ENCODE data around the gene MMP7.

The MMP7 gene, protein sequence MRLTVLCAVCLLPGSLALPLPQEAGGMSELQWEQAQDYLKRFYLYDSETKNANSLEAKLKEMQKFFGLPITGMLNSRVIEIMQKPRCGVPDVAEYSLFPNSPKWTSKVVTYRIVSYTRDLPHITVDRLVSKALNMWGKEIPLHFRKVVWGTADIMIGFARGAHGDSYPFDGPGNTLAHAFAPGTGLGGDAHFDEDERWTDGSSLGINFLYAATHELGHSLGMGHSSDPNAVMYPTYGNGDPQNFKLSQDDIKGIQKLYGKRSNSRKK

DNA sequence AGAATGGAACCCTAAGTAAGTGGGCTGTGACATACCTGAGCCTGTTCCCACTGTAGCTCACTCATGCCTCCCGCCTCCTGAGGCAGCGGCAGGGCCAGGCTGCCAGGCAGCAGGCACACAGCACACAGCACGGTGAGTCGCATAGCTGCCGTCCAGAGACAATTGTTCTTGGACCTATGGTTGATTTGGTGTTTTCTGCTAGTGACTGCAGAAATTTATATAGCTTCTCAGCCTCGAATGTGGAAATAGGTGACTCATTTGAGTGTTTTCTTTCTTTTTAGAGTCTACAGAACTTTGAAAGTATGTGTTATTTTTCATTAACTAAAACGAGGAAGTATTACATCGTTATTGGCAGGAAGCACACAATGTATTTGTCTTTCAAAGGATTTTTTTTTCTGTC is at the start of gene MMP7:
MMP7 (minus strand) TSS at position 190 of the 400 bp plus-strand sequence; CDS start at position 143, 47 bp downstream.
- Histone ChIP-seq H3K9me3 (no peaks in the 10 kb centered on the region), H3K4me1 (no peaks in the 10 kb centered on the region), H3K27me3 (peaks cover 0 to 3% of the 10 kb centered on the region in 2 donors), H3K36me3 (no peaks in the 10 kb centered on the region), H3K4me3 (no peak within 1 kb of the TSS), H3K27ac (no peak within 1 kb of the TSS)
- intact Hi-C loops (cut with DNase I; ENCODE audit: low total_unique reads), result no loop called here
- DNase-seq, result no peak
- TF ChIP-seq, protein P1, sequence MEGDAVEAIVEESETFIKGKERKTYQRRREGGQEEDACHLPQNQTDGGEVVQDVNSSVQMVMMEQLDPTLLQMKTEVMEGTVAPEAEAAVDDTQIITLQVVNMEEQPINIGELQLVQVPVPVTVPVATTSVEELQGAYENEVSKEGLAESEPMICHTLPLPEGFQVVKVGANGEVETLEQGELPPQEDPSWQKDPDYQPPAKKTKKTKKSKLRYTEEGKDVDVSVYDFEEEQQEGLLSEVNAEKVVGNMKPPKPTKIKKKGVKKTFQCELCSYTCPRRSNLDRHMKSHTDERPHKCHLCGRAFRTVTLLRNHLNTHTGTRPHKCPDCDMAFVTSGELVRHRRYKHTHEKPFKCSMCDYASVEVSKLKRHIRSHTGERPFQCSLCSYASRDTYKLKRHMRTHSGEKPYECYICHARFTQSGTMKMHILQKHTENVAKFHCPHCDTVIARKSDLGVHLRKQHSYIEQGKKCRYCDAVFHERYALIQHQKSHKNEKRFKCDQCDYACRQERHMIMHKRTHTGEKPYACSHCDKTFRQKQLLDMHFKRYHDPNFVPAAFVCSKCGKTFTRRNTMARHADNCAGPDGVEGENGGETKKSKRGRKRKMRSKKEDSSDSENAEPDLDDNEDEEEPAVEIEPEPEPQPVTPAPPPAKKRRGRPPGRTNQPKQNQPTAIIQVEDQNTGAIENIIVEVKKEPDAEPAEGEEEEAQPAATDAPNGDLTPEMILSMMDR (IDR thresholded peaks at IDR 0.05), result no peak

DNA sequence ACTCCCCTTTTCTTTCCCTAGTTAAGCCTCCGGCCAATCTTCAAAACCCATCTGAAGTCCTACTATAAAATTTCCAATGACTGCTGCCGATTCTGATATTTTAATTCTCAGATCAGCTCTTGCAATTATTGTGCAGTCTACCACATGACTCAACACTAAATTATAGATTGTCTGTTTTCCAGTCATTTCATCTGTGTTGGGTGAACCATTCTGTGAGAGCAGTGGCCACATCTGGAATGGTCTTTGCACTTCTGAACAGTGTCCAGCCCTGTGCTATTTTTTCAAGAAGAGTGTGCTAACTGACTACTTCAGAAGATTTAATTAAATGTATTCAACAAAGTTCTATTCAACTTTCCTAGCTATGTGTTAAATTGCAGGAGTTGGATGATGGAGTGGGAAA is 47.2 kb upstream of the MMP7 start:
- TF ChIP-seq, protein P1 (IDR thresholded peaks at IDR 0.05), result no peak
- Histone ChIP-seq H3K36me3 (no peaks in the 10 kb centered on the region), H3K27me3 (no peaks in the 10 kb centered on the region), H3K27ac (no peak overlapping the region), H3K4me3 (no peak overlapping the region), H3K9me3 (no peaks in the 10 kb centered on the region), H3K4me1 (no peaks in the 10 kb centered on the region)
- no peak for DNase-seq
- intact Hi-C loops (cut with DNase I; ENCODE audit: low total_unique reads), result no loop called here

DNA sequence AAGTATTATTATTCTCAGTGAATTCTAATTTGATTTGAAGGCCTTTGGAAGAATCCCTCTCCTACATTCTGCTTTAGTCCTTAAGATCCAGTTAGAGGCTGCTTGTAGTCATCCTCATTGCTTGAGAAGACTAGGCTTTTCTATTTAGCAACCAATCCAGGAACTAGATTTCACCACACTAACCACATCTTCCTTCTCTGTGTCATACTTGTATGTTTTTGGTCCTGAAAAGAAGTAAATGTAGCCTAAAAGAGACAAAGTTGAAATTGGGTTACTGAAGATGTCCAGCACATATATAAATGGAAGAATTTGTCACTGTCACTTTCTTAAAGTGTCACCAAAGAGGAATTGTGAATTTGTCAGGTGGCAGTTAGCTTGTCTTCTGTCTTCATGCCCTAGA is 46.6 kb upstream of the MMP7 start:
- Histone ChIP-seq H3K27me3 (no peaks in the 10 kb centered on the region), H3K4me3 (no peak overlapping the region), H3K4me1 (no peaks in the 10 kb centered on the region), H3K27ac (no peak overlapping the region), H3K36me3 (no peaks in the 10 kb centered on the region), H3K9me3 (no peaks in the 10 kb centered on the region)
- DNase-seq, result no peak
- intact Hi-C loops (cut with DNase I; ENCODE audit: low total_unique reads), result no loop called here
- TF ChIP-seq, protein P1 (IDR thresholded peaks at IDR 0.05), result no peak

DNA sequence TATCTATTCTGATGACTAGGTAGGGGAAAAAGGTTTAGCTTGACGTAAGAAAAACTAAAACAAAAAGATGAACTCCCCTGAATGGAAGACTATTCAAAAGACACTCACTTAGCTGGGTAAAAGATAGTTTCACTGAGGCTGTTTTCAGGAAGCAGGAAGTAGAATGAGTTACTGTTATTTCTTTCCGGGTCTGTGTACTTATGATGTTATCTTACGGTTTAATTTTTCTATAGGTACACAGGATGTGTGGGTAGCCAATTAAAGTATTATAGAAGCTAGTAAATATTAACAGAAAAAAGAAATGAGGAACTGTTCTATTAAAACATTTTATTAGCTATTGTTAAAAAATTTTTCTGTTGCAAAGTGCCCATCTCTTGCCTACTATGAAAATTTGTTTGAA is 45.8 kb upstream of the MMP7 start:
- no peak overlapping the region for H3K27ac ChIP-seq
- no peaks in the 10 kb centered on the region for H3K9me3 ChIP-seq
- no peak for DNase-seq
- no peaks in the 10 kb centered on the region for H3K36me3 ChIP-seq
- no peaks in the 10 kb centered on the region for H3K27me3 ChIP-seq
- intact Hi-C loops (cut with DNase I; ENCODE audit: low total_unique reads), result no loop called here
- TF ChIP-seq, protein P1 (IDR thresholded peaks at IDR 0.05), result no peak
- no peak overlapping the region for H3K4me3 ChIP-seq
- no peaks in the 10 kb centered on the region for H3K4me1 ChIP-seq

DNA sequence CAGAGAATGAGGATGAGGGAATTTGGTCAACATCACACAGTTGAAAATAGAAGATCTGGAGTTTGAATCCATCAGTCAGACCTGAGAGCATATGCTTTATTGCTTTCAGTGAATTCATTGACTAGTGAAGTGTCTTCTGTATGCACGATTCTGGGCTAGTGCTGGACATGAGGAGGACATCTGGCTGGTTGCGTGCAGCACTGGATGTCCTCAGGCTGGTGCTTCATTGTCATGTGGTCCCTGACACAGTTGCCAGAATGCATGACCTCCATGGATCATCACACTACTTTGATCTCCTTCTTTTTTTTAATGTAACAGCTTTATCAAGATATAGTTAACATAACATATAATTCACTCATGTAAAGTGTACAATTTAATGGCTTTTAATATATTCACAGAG is 44.5 kb upstream of the MMP7 start:
- Histone ChIP-seq H3K27ac (no peak overlapping the region), H3K36me3 (no peaks in the 10 kb centered on the region), H3K4me1 (no peaks in the 10 kb centered on the region), H3K4me3 (no peak overlapping the region), H3K27me3 (no peaks in the 10 kb centered on the region), H3K9me3 (no peaks in the 10 kb centered on the region)
- intact Hi-C loops (cut with DNase I; ENCODE audit: low total_unique reads), result no loop called here
- TF ChIP-seq, protein P1 (IDR thresholded peaks at IDR 0.05), result no peak
- no peak for DNase-seq

DNA sequence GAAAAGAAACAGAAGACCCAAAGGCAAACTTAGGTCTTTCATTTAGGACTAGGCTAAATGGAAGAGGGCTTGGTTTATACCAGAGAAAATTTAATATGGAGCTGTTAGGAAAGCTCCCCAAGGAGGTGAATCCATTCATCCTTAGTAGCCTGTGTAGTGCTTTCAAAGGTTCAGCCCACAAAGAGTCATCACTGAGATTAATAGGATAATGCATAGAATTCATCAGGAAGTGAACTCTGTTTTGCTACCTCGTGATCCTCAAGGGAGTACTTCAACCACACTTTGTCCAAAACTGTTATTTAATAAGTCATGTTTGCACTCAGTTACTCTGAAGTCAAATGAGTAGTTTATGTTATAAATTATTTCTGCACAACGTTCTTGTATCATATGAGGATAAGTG is 43.3 kb upstream of the MMP7 start:
- intact Hi-C loops (cut with DNase I; ENCODE audit: low total_unique reads), result no loop called here
- H3K27ac ChIP-seq, result no peak overlapping the region
- no peaks in the 10 kb centered on the region for H3K9me3 ChIP-seq
- H3K27me3 ChIP-seq, result no peaks in the 10 kb centered on the region
- no peaks in the 10 kb centered on the region for H3K4me1 ChIP-seq
- no peaks in the 10 kb centered on the region for H3K36me3 ChIP-seq
- H3K4me3 ChIP-seq, result no peak overlapping the region
- no peak for DNase-seq
- TF ChIP-seq, protein P1 (IDR thresholded peaks at IDR 0.05), result no peak
